IMR-90 (cell line): ENCODE data around the gene RAB1B. TPM values are rescaled to one million over a fixed set of nuclear protein-coding genes. Genes with fewer than 3 reads are reported as not detected.

Experiments used
- ATAC-seq: fragments of 200-7000 bp; cut with Tn5 transposase; 2 replicates; pipeline ENCODE4 v1.9.1; 2020; ENCODE audit warnings: low read depth, mild to moderate bottlenecking, moderate library complexity
- BruUV-seq: library from RNA; stranded (reverse); fragments of 400-500 nt; replicated peaks from 2 replicates; lab custom pipeline; 2021; lab: Mats Ljungman, UMichigan
- CTCF ChIA-PET: fragments of 300-600 bp; formaldehyde crosslinking; extraction: SDS; loops from one replicate; lab custom pipeline; 2021; ENCODE audit warnings: antibody characterized with exemption; lab: Yijun Ruan, JAX
- POLR2A ChIA-PET: fragments of 300-600 bp; sonication (Branson Sonifier 250); formaldehyde crosslinking; loops from one replicate; lab custom pipeline; 2022; ENCODE audit warnings: antibody characterized with exemption; ENCODE audit not compliant: unreplicated experiment; lab: Charles Lee
- DNase-seq: peaks from one replicate; pipeline ENCODE4 v3.0.0; 2013
- H2AFZ ChIP-seq: replicated peaks from 2 replicates; pipeline ENCODE3; 2013; ENCODE audit warnings: low read length, mild to moderate bottlenecking; ENCODE audit not compliant: poor library complexity
- H2AK5ac ChIP-seq: 2 replicates; pipeline ENCODE4 v1.6.1; 2013; ENCODE audit warnings: low read depth, low read length, inconsistent platforms
- H2AK9ac ChIP-seq: replicated peaks from 2 replicates; pipeline ENCODE3; 2013; ENCODE audit warnings: mild to moderate bottlenecking, low read depth, low read length, moderate library complexity; ENCODE audit not compliant: poor library complexity
- H2BK120ac ChIP-seq: 2 replicates; pipeline ENCODE4 v1.6.1; 2013; ENCODE audit warnings: low read depth, low read length, inconsistent platforms
- H2BK15ac ChIP-seq: 3 replicates; pipeline ENCODE4 v1.6.1; 2013; ENCODE audit warnings: low read depth, low read length, inconsistent platforms
- H2BK20ac ChIP-seq: 2 replicates; pipeline ENCODE4 v1.6.1; 2013; ENCODE audit warnings: low read depth, mild to moderate bottlenecking, inconsistent platforms, low read length, moderate library complexity
- H2BK5ac ChIP-seq: 2 replicates; pipeline ENCODE4 v1.6.1; 2013; ENCODE audit warnings: mild to moderate bottlenecking, low read depth, low read length, inconsistent platforms; ENCODE audit not compliant: poor library complexity, severe bottlenecking
- H3K14ac ChIP-seq: replicated peaks from 2 replicates; pipeline ENCODE4 v1.6.1; 2013; ENCODE audit warnings: low read depth, low read length, inconsistent platforms
- H3K18ac ChIP-seq: 2 replicates; pipeline ENCODE4 v1.6.1; 2013; ENCODE audit warnings: low read depth, low read length, control low read depth
- H3K23ac ChIP-seq: 2 replicates; pipeline ENCODE4 v1.6.1; 2013; ENCODE audit warnings: low read depth, low read length, inconsistent platforms
- H3K27ac ChIP-seq: 2 replicates; pipeline ENCODE4 v1.5.1; 2013; ENCODE audit warnings: mild to moderate bottlenecking, control low read depth, low read length; ENCODE audit not compliant: insufficient read depth
- H3K27me3 ChIP-seq: 2 replicates; pipeline ENCODE4 v1.6.1; 2013; ENCODE audit warnings: low read length; ENCODE audit not compliant: control insufficient read depth, insufficient read depth
- H3K36me3 ChIP-seq: 2 replicates; pipeline ENCODE4 v1.6.1; 2013; ENCODE audit warnings: low read length, mixed read lengths; ENCODE audit not compliant: control insufficient read depth, insufficient read depth
- H3K4ac ChIP-seq: 2 replicates; pipeline ENCODE4 v1.6.1; 2013; ENCODE audit warnings: low read depth, low read length, inconsistent platforms
- H3K4me1 ChIP-seq: 2 replicates; pipeline ENCODE4 v1.6.1; 2013; ENCODE audit warnings: low read length, mixed read lengths; ENCODE audit not compliant: control insufficient read depth, insufficient read depth
- H3K4me2 ChIP-seq: 2 replicates; pipeline ENCODE4 v1.6.1; 2013; ENCODE audit warnings: low read depth, mild to moderate bottlenecking, control low read depth, low read length, moderate library complexity
- H3K4me3 ChIP-seq: 2 replicates; pipeline ENCODE4 v1.5.1; 2013; ENCODE audit warnings: low read depth, mild to moderate bottlenecking, control low read depth, low read length, moderate library complexity; ENCODE audit not compliant: insufficient read depth
- H3K56ac ChIP-seq: 2 replicates; pipeline ENCODE4 v1.6.1; 2013; ENCODE audit warnings: low read length, inconsistent platforms; ENCODE audit not compliant: insufficient read depth; ENCODE audit errors: extremely low read depth
- H3K79me1 ChIP-seq, 2 experiments: 2 replicates each; pipeline ENCODE4 v1.6.1; 2013; ENCODE audit warnings: low read length in 2 of 2, inconsistent platforms in 1 of 2, low read depth in 1 of 2
- H3K9ac ChIP-seq: 2 replicates; pipeline ENCODE4 v1.6.1; 2013; ENCODE audit warnings: low read depth, low read length, control low read depth
- H3K9me1 ChIP-seq: 2 replicates; pipeline ENCODE4 v1.6.1; 2013; ENCODE audit warnings: low read length, inconsistent platforms; ENCODE audit not compliant: insufficient read depth
- H3K9me3 ChIP-seq: 2 replicates; pipeline ENCODE4 v1.6.1; 2013; ENCODE audit warnings: low read length; ENCODE audit not compliant: control insufficient read depth, insufficient read depth
- H4K20me1 ChIP-seq: 2 replicates; pipeline ENCODE4 v1.6.1; 2013; ENCODE audit warnings: low read length, inconsistent platforms; ENCODE audit not compliant: insufficient read depth
- H4K5ac ChIP-seq: 2 replicates; pipeline ENCODE4 v1.6.1; 2013; ENCODE audit warnings: mild to moderate bottlenecking, low read depth, low read length, control low read depth
- H4K8ac ChIP-seq, 2 experiments: 2 replicates each; pipeline ENCODE4 v1.6.1; 2013; ENCODE audit warnings: low read depth in 2 of 2, low read length in 2 of 2, control low read depth in 1 of 2, inconsistent platforms in 1 of 2
- H4K91ac ChIP-seq: 2 replicates; pipeline ENCODE4 v1.6.1; 2013; ENCODE audit warnings: low read depth, low read length, inconsistent platforms; ENCODE audit not compliant: insufficient read depth
- BHLHE40 ChIP-seq: fragments of 150-350 bp; IDR thresholded peaks from 2 replicates; pipeline ENCODE4 v1.6.1; 2016; ENCODE audit warnings: mild to moderate bottlenecking, low read depth, low read length
- FOS ChIP-seq: fragments of 150-350 bp; IDR thresholded peaks from 2 replicates; pipeline ENCODE4 v1.6.1; 2016; ENCODE audit warnings: low read depth, low read length
- WGBS, 2 experiments: methylation state at CpG; one replicate each; pipeline versions ENCODE4 v1.1.5 to v1.1.7; 2013; ENCODE audit warnings: missing lambda C conversion rate in 2 of 2; ENCODE audit not compliant: insufficient read length in 1 of 2; ENCODE audit errors: extremely low coverage in 2 of 2; 5-methylcytosine and 5-hydroxymethylcytosine counted together
- dilution Hi-C: fragments of 300-500 bp; cut with HindIII; formaldehyde crosslinking; loops from one replicate; pipeline ENCODE4 v1.14.3; 2018; ENCODE audit warnings: low sequenced_read_pairs; ENCODE audit not compliant: unreplicated experiment
- in situ Hi-C: fragments of 300-500 bp; cut with MboI; formaldehyde crosslinking; loops from 3 replicates; pipeline ENCODE4 v1.14.3; 2019; ENCODE audit warnings: low sequenced_read_pairs, inconsistent platforms, mixed read lengths
- intact Hi-C: fragments of 100-400 bp; cut with micrococcal nuclease; formaldehyde crosslinking; loops from 2 replicates; pipeline ENCODE4 v1.10.0; 2022
- polyA plus RNA-seq, 3 experiments: library from polyadenylated mRNA; depleted of rRNA; stranded (reverse); fragments of >200 nt; gene quantifications; 2 replicates each; pipeline ENCODE4 v1.2.3, GENCODE V29; 2012; ENCODE audit warnings: low replicate concordance in 1 of 3
- total RNA-seq: library from RNA; depleted of rRNA; stranded (reverse); fragments of >200 nt; gene quantifications from 2 replicates; pipeline ENCODE4 v1.2.3, GENCODE V29; 2012

The RAB1B gene
- total and polyA plus RNA-seq, 2 of the 4 experiments (the other 2 are of a cell fraction) = 83.7 to 248 TPM

- Histone ChIP-seq H2BK5ac (no peak overlapping the region), H3K4ac (no peak overlapping the region), H3K23ac (no peak overlapping the region), H3K36me3 (no peaks in the 10 kb centered on the region), H3K4me2 (no peak overlapping the region), H3K9me3 (no peaks in the 10 kb centered on the region), H3K4me1 (peaks cover 4% of the 10 kb centered on the region; the same call in 1 of the 2 replicates), H3K9ac (no peak overlapping the region), H3K79me1 (peaks cover 0 to 3% of the 10 kb centered on the region in 2 experiments; a peak in 3 of 4 replicates), H4K91ac (no peak overlapping the region), H3K56ac (no peak overlapping the region), H3K27ac (no peak overlapping the region), H4K5ac (no peak overlapping the region), H3K27me3 (peaks cover 52% of the 10 kb centered on the region), H3K18ac (no peak overlapping the region), H3K4me3 (no peak overlapping the region), H2BK20ac (no peak overlapping the region), H2BK15ac (no peak overlapping the region), H4K8ac (no peak overlapping the region), H3K14ac (no peak overlapping the region), H3K9me1 (peaks cover 7% of the 10 kb centered on the region; the same call in 1 of the 2 replicates), H2AK5ac (no peak overlapping the region), H2AFZ (no peak overlapping the region), H2BK120ac (no peak overlapping the region), H2AK9ac (no peak overlapping the region), H4K20me1 (no peaks in the 10 kb centered on the region)
- ChIA-PET CTCF (no interaction called here), POLR2A (no interaction called here)
- in situ Hi-C loops = no loop called here
- dilution Hi-C loops = no loop called here
- no TSS peak for BruUV-seq
- DNase-seq = no peak
- ATAC-seq = no peak
- TF ChIP-seq FOS = no peak
- no peak for TF ChIP-seq BHLHE40
- intact Hi-C loops = no loop called here
- WGBS, 2 experiments = no CpG with 5 or more reads among the region's 4 CpGs
Measured at GRCh38 chr11:66293352-66293751, 24.9 kb downstream of the RAB1B start.
